Suppressor macrophage treated with lipopolysaccharide for 1 hour (primary cell): ENCODE data around the gene FOXO1.
"Not testable (repeated sequence)": the region's sequence is repeated elsewhere in the genome, so short reads cannot be mapped to it uniquely, and the experiment has no call there.

Experiments used
- DNase-seq, 3 donors: peaks; one replicate each; pipeline ENCODE4 v3.0.0-alpha.2; 2020 to 2022

The FOXO1 gene

DNA sequence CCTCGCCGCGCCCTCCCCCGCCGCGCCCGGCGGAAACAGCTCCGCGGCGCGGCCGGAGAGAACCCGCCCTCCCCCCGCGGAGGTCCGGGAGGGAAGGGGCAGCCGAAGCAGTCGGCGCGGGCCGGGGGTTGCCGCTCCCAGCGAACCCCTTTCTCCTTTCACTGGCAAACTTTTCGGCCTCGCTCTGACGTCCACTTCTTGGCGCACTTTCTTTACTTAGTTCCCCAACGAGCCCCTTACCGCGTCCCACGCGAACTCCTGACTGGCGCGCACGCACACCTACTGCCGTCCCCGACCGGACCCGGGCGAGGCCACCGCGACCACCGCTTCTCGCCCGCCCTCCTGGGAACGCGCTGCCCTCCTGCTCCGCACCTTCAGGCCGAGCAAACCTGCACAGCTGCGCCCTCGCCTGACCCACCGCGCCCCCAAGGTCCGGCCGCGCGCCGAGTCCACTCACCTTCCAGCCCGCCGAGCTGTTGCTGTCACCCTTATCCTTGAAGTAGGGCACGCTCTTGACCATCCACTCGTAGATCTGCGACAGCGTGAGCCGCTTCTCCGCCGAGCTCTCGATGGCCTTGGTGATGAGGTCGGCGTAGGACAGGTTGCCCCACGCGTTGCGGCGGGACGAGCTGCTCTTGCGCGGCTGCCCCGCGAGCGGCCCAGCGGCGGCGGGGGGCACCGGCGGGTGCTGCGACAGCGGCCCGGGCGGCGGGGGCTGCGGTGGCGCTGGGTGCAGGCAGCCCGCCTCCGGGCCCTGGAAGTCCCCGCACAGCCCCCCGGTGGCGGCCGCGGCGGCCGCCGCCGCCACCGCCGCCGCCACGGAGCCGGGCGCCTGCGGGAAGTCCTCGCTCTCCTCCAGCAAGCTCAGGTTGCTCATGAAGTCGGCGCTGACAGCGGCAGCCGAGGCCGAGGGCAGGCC lies 1.1 kb downstream of the FOXO1 start:
- DNase-seq = peak; percentile 42 to 64 (median 45)

DNA sequence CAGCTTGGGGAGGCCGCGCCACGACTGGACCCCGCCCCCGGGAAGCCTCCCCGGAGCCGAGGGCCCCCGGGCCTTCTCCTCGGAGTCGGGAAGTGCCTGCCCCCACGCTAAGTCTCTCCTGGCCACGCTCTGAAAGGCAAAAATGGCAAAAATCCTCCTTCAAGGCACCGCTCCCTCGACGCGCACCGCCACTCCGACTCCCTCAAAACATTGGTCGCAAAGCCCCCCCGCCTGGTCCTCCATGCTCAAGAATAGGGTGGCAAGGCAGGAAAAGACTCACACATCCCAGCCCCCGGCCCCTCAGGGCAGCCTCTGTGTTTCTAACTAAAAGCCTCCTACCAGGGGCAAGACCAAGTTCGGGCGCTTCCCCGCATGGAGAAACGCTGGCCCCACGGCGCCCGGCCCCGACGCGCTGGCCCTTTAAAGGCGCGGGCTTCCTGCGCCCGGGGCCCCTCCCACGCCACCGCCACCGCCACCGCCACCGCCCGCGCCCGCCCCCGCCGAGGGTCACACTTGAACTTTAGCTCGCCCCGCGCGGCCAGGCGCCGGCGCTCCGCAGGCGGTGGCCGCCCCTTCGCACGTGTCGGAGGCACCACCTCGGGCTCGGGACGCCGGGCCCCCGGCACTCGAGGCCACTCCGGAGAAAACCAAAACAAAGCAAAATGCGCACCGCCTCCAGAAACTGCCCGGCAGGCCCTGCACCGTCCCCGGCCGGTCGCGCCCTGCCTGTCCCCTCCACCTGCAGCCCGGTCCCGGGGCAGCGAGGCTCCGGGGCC lies 1.9 kb downstream of the FOXO1 start:
- peak; percentile 61 to 83 (median 64) for DNase-seq

DNA sequence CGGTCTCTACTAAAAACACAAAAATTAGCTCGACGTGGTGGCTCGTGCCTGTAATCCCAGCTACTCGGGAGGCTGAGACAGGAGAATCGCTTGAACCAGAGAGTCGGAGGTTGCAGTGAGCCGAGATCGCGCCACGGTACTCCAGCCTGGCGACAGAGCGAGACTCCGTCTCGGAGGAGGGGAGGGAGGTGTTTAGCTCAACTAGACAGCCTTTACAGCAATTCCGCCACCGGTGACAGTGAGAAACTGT lies 2.4 kb downstream of the FOXO1 start:
- DNase-seq = not testable (repeated sequence)

DNA sequence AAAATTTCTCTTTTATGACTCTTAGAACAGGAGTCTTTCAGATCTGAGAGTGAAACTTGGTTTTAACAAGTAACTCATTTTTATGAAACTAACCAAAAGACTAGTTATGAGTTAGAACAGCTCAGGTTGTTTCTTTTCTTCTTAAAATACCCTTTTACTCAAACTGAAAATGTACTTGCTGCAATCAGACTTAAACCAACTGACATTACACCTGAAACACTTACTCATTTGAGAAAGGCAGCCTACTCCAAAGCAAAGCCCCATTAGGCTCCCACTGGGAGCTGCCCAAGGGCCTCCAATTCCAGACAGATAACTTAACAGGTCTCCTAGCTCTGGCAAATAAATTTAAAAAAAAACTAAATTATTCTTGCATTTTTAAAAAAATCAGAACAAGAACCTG lies 3.6 kb downstream of the FOXO1 start:
- peak in 1 of 3 donors; percentile 24 for DNase-seq

DNA sequence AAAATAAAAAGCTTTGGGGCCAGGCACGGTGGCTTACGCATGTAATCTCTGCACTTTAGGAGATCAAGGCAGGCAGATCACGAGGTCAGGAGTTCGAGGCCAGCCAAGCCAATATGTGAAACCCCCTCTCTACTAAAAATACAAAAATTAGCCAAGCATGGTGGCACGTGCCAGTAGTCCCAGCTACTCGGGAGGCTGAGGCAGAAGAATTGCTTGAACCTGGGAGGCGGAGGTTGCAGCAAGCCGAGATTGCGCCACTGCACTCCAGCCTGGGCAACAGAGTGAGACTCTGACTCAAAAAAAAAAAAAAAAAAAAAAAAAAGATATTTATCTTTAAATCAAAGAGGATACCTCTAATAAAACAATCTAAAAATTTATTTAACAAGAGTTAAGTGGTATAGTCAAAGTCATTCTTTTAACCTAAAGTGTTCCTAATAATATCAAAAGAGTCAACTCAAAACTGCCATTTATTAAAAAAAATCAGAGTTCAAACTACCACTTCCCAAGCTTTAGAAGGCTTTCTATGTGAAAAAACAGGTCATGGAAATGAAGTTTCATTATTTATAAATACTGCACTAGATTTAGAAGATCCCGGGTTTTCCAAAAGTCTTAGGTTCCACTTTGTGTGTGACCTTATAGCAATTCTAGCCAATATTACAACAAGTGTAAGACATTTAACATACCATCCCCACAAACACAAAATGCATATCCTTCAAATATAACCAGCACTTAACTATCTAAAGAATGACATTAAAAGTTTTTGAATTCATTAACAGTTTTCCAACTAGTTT lies 4.4 kb downstream of the FOXO1 start:
- DNase-seq = peak; percentile 41 to 74 (median 42)

DNA sequence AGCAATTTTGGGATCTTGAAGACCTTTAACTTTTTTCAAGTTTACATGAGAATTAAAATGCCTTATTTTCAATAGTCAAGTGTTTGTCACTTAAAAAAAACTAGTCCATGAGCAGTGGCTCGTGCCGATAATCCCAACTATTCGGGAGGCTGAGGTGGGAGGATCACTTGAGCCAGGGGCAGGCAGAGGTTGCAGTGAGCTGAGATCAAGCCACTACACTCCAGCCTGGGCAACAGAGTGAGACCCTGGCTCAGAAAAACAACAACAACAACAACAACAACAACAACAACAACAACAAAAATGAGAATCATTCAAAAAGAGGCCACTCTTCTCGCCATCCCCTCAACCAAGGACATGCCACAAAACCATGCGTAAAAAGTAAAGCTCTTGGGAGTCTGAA lies 5.7 kb downstream of the FOXO1 start:
- no peak for DNase-seq

DNA sequence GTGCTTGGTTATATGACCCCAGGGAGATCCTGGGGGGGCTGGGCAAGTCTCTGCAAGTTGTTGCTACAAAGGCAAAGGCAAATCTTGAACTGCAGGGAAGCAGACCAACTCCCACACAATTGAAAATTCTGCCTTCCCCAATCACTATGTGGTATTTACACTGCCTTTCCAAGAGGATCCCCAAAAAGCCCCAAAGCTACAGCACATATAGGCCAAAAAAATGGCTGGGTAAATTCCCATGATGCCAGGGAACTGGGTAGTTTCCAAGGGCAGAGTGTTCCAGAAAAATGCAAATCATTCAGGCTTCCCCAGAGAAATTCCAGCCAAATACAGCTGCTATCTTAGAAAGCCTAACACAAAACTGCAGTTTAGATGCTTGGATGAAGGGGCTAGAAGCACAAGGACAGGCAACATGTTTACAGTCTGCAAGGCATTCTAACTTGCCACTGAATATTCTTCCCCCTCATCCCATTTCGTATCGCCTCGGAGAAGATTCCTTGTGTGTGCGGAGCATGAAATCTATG lies 6.2 kb downstream of the FOXO1 start:
- peak; percentile 80 to 86 (median 83) for DNase-seq

DNA sequence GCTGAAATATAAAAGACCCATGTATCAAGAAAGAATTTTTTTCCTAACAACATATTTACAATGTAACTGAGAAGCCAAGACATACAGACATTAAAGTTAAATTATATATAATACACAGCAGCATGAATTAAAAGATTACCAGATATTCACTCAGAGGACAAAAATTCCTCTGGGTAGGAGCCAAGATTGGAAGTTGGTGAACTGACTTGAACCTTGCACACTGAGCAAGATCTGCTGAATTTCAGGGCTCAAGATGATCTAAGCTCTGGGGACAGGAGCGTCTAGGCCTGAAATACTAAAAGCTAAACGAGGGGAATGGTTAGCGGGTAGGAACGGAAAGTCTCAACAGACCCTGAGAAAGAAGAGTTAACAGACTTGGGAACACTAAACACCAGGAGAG lies 8.5 kb downstream of the FOXO1 start:
- no peak for DNase-seq

DNA sequence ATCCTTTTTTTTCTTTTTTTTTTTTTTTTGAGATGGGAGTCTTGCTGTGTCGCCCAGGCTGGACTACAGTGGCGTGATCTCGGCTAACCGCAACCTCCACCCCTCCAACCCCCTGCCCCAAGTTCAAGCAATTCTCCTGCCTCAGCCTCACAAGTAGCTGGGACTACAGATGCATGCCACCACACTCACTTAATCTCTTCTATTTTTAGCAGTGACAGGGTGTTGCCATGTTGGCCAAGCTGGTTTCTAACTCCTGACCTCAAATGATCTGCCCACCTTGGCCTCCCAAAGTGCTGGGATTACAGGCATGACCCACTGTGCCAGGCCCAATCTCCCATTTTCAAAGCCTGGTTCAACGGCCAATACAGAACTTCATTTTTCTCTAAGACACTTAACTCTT lies 9.1 kb downstream of the FOXO1 start:
- DNase-seq = no peak

DNA sequence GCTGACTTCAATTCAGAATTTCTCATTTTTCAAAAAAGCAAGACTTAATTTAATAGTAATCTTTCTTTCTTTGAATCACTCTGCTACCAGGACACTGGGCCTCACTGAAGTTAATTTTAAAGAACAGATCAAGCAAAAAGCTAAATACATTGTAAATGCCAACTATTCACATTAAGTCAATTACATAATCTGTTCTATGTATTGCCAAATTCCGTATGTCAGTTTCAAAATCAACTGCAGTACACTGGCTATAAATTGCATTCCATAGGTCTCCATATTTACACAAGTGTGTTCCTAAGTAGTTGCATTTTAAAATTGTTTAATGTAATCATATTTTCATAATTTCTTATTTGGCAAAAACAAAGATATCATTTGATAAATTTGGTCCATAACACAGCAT lies 10.1 kb downstream of the FOXO1 start:
- peak in 2 of 3 donors; percentile 64 to 65 for DNase-seq

DNA sequence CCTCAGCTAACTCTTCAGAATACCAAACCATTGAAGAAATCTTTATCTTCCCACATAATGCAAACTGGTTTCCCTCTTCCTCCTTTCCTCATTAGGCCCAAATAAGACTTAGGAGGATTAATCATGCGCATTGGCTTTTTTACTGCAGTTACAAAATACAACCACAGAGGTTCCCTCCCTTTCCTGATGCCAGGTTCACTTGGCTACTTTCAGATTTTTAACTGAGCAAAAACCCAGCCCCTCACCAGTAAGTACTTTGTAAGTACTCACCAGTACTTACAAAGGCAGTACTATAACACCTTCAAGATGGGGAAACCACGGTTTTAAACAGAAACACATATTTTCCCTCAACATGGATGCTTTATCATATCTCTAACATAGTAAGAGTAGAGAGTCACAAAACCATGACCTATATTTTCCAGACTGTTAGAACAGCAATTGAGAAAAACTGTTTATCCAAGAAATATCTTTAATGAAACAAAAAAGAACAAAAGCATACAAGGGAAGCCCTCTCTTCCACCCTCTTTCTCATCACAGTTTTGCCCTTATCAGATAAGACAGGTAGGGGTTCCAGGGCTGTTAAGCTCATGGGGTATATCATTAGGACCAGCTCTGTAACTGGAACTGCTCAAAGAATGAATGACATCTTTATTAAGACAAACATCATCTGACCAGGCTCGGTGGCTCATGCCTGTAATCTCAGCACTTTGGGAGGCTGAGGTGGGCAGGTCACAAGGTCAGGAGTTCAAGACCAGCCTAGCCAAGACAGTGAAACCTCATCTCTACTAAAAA lies 12.7 kb downstream of the FOXO1 start:
- DNase-seq = peak; percentile 46 to 58 (median 56)

DNA sequence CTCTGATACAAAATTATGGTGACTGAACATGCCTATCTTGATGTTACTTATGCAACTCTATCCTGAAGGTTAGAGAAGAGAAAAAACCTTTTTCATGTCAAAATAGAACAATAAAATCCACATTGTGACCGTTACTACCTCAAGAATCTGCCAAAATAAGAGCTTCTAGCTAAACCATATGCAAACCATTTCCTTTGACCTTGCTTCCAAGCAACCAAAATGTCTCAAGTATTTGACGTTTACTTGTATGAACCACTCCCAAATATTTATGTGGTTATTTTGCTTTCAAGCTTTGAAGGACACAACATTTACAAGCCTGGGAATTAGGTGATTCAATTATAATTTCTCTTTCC lies 13.9 kb downstream of the FOXO1 start:
- DNase-seq = peak in 1 of 3 donors; percentile 16

DNA sequence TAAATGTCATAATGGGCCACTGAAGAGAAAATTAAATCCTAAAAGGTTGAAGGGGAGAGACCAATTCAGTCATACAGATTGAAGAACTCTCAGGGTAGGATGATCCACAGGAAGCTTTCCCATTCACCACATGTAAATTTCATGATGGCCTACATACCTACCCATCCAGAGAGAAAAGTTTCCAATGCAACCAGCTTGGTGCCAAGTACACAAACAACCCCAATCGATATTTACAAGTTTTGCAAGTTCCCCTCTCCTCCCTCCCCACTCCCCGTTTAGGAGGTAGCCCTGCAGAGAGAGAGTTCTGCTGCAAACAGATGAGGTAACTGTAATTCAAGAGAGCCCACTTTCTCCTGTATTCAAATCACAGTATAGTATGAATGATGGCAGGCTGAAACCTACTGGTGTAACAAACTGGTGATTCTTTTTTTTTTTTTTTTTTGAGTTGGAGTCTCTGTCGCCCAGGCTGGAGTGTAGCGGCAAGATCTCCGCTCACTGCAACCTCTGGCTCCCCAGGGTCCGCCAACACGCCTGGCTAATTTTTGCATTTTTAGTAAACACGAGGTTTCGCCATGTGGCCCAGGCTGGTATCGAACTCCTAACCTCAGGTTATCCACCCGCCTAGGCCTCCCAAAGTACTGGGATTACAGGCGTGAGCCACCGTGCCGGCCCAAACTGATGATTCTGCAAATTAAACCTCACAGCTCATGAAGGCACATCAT lies 14.4 kb downstream of the FOXO1 start:
- peak in 1 of 3 donors; percentile 4 for DNase-seq

DNA sequence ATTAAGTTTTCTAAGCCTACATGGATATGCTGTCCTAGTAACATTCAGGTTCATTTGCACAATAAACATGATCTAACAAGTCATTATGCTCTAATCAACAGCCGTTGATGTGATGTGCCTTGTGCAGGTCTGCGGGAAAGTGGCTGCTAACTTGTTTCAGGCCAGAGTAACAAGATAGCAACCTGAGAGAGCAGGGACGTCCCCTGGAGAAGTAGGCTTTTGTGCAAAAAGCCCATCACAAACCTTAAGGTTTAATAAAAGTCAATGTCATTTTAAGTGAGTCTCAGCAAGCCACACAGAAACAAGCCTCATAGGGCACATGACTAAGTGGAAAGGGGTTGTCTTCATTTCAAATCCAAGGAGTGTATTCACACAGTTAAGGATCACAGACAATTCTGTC lies 17.6 kb downstream of the FOXO1 start:
- DNase-seq = no peak

DNA sequence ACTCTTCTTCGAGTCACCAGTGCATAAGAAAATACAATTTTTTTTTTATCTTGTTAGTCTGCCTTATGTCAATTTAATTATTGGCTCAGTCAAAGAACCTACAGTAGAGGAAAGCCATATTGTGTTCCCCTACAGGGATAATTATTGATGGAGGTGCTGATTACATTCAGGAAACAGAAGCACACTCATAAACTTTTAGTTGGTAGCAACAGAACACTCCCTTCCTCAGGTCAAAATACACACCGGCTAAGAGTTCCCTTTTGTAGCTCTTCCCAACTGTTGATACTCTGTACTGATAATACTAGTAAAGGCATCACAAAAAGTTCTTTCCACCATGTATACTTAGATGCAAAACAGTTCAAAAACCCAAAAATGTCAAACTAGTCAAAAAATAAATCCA lies 18.4 kb downstream of the FOXO1 start:
- DNase-seq = no peak

DNA sequence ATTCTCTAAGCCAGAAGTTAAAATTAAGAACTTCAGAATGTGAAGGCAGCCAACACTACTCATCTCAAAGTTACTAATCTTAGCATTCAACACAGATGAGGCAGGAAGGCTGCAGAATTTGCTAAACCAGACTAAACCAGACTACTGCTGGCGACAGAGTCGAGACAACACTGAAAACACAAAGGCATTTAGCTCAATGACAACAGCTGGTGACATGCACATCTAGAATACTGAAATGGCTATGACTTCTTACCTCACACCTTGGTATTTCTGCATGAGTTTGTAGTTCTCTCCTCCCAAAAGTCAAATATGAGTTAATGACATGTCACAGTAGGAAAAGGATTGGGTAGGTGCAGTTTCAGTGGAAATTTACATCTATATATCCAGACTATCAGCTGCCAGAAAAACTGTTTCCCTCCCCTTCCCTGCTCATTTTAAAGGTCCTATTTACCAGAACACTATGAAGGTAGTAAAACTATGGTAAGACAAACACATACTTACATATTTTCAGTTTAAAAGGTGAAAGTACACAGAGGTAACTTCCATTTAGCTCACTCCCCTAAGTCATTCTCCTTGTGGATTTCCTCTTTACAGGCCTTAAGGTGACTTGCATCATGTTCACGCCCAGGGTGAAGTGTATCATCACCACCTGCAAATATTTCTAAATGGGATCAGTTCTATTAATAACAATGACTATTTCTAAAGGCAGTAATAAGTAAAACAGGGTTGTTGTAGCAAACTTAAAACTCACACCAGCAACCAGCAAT lies 21.4 kb downstream of the FOXO1 start:
- DNase-seq = peak in 2 of 3 donors; percentile 28 to 34

DNA sequence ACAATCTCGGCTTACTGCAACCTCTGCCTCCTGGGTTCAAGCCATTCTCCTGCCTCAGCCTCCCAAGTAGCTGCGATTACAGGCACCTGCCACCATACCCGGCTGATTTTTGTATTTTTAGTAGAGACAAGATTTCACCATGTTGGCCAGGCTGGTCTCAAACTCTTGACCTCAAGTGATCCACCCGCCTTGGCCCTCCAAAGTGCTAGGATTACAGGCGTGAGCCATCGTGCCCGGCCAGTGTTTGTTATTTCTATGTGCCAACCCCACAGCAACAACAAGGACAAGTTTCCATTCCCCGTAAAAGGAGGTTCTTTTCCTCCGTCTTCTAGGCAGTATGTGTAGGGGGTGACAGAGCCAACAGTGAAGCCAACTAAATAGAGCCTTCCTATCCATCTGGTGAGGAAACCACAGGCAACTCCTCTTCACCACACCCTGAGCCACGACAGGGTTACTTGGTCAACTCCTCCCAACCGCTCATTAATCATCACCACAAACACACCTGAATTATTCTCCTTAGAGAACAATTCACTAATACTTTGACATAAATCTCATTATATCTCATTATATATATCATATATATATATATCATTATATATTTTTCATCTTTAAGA lies 25.5 kb downstream of the FOXO1 start:
- no peak for DNase-seq

DNA sequence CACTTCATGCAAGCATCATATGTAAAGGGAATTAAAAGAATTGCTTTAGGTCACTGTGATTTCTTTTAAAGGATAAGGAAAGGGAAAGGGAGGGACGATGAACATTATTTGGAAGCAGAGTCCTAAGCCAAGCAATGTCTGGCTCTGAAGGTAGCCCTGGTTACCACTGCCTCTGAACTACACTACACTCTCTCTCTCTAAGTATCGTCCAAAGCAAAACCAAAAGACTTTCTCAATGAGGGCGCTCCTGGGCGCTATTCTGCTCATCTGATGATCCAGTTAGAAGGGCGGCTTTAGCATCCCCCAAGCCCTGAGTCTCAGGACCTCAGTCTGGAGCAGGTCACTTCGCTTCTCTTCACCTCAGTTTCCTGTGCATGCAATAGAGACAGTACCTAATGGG lies 26.2 kb downstream of the FOXO1 start:
- DNase-seq = no peak

DNA sequence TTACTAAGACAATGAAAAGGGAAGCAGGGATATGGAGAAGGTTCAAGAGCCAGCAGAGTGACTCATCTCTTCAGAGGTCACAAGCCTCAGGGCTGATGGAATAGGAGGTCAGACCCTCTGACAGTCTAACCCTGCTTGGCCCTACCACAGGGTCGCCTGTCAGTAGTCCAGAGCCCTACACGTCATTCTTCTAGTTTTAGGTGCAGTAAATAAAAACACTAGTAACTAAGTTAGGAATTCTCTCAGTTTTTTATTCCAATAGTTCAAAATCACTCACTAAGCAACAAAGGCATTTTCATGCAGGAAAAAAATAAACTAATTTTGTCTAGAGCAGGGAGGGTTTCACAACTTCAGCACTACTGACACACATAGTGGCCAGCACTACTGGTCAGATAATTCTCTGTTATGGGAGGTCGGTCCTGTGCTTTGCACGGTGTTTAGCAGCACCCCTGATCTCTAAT lies 27.2 kb downstream of the FOXO1 start:
- peak; percentile 84 to 91 (median 88) for DNase-seq

DNA sequence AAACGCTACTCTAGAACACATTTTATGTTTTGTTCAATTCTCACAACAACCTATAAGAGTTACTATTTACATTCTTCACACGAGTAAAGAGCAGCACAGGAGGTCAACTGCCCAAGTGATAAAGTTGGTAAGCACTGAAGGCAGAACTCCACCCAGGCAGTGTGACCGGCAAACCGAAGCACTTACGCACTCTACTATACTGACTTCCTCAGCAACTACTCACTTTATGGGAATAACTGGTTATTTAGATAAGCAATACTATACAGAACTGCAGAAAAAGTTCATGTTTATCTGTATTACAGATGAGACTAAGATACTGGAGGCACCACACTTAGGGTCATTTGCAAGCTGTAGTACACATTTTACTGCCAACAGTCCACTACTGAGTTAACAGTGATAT lies 28.8 kb downstream of the FOXO1 start:
- peak in 2 of 3 donors; percentile 30 to 31 for DNase-seq
